Measurements from ENCODE around the gene ZFR2.

ZFR2 gene

DNA sequence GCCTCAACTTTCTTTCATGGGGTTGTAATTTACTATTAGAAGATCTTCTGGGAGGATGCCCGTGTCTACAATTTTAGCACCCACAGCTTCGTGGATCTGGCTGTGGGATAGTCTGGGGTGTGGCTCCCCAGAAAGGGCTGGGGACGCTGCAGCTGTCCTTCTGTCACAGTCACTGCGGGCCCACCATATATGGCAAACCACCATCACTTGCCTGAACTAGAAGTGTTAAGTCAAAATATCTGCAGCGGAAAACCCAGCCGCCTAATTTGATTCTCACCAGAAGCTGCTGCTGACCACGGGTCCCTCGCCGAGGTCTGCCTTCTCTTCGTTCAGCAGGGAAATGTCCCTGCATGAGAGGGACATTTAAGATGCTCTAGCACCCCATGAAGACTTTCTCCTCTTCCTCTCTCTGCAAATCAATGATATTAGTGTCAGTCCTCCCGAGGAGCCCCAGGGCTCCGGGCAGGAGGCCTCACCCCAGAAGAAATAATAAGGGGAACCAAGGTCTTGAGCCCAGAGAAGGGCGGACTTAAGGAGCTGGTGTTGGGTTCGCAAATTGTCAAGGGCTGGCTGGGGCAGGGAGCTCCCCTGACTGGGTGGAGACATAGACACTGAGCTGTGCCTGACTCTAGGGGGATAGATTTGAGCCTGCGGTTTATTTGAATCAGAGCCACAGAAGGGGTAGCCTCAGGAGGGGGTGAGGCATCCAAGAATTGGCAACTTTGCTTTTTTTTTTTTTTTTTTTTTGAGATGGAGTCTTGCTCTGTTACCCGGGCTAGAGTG, 79.7 kb downstream of the ZFR2 start:
- no peak for DNase-seq (ENCODE audit: low read depth)
- TF ChIP-seq, protein P1, sequence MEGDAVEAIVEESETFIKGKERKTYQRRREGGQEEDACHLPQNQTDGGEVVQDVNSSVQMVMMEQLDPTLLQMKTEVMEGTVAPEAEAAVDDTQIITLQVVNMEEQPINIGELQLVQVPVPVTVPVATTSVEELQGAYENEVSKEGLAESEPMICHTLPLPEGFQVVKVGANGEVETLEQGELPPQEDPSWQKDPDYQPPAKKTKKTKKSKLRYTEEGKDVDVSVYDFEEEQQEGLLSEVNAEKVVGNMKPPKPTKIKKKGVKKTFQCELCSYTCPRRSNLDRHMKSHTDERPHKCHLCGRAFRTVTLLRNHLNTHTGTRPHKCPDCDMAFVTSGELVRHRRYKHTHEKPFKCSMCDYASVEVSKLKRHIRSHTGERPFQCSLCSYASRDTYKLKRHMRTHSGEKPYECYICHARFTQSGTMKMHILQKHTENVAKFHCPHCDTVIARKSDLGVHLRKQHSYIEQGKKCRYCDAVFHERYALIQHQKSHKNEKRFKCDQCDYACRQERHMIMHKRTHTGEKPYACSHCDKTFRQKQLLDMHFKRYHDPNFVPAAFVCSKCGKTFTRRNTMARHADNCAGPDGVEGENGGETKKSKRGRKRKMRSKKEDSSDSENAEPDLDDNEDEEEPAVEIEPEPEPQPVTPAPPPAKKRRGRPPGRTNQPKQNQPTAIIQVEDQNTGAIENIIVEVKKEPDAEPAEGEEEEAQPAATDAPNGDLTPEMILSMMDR (IDR thresholded peaks at IDR 0.05; ENCODE audit: control insufficient read depth, insufficient read depth, low read depth, low read length, missing control alignments): no peak
- H3K4me3 ChIP-seq (ENCODE audit: control insufficient read depth, low read depth, low read length): no peak overlapping the region

DNA sequence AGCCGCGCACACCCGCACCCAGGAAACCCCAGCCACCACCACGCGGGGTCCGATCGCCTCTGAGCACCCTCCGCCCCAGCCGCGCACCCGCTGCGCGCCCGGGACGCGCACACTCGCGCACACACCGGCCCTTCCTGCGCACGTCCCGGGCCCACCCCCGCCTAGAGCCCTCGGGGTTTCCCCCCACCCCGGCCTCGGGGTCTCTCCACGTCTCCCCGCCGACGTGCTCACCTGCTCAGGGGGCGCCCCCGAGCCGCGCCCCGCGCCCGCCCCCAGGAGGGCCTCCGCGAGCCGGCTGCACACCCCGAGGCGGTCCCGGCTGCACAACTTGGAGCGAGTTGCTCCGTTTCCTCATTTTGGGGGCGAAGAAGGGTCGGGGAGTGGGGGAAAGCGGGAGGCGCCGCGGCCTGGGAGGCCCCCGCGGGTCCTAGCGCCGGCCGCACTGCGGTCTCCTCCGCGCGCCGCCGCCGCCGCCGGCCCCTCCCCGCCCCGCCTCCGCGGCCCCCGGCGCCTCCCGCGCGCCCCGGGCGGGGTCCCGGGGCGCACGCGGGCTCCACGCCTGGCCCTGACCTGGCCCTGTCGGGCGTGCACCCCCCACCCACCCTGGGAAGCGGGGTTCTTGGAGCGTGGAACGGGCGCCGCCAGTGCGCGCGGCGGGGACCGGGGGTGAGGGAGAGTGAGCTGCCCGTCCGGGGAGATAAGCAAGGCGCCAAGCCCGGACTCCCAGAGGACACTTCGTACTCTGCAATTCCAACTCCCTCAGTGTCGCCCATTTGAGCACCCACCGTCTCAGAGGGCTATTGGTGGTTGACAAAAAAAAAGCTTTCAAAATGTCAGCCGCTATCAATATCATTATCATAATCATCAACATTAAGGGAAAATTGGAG, 82.7 kb downstream of the ZFR2 start, which contains the start of gene MATK:
MATK (minus strand) TSS at position 444 of the 887 bp plus-strand sequence. CDS start 1,246 bp downstream, outside the sequence.
- no peak within 1 kb of the TSS for H3K4me3 ChIP-seq (ENCODE audit: control insufficient read depth, low read depth, low read length)
- TF ChIP-seq, protein P1 (IDR thresholded peaks at IDR 0.05; ENCODE audit: control insufficient read depth, insufficient read depth, low read depth, low read length, missing control alignments): no peak
- DNase-seq (ENCODE audit: low read depth): no peak

DNA sequence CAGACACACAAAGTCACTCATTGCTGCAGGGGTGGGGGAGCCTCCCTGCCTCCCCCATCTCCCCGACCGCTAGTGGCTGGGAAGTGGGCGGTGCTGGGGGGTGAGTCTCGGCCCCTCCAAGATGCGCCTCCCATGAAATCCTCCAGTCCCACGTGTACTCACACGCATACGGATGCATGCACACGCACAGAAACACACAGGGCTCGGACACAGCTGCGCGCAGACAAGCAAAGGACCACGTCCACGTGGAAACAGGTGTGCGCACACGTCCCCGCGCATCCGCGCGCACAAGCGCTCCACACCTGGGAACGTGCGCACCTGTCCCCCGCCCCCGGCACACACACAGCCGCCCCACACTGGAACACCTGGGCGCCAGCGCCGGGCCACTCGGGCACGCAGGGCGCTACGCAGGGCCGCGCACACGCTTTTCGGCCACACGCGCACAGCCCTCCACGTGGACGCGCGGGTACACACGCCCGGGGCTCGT, 83.3 kb downstream of the ZFR2 start:
- TF ChIP-seq, protein P1 (IDR thresholded peaks at IDR 0.05; ENCODE audit: control insufficient read depth, insufficient read depth, low read depth, low read length, missing control alignments): no peak
- no peak overlapping the region for H3K4me3 ChIP-seq (ENCODE audit: control insufficient read depth, low read depth, low read length)
- no peak for DNase-seq (ENCODE audit: low read depth)

DNA sequence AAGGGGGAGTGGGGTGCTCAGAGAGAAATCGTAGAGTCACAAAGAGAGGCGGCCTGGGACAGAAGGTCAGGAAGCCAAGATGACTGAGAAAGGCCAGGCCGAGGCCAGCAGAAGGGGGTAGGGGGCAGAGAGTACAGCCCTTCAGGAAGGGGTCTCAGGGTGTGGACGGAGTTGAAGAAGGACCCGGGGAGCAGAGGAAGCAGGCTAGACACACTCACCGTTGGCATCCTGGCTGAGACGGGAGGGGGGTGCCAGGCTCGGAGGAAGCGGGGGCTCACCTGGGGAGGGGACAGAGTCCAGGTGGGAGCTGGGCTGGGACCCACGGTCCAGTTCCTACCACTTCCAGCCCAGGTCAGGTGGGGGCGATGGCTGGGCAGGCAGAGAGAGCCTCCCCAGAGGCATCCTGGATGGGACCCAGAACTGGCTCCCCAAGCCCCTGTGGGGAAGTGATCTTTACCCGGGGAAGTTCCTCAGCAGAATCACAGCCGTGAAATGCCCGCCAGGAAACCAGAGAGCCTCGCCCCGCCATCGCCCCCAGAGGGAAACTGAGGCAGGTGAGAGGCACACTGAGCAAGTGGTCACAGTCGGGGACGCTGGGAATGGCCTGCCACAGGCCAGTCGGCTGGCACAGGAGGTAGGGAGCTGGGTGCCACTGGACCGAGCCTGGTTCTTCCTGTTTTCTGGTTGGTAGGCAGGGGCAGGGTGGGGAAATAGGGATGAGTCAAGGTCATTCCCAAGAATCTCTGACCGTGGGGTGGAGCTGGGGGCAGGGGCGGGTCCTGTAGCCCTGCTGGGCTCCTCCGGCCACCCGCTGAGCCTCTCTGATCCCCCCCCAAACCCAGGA, 84.0 kb downstream of the ZFR2 start:
- TF ChIP-seq, protein P1 (IDR thresholded peaks at IDR 0.05; ENCODE audit: control insufficient read depth, insufficient read depth, low read depth, low read length, missing control alignments): no peak
- DNase-seq (ENCODE audit: low read depth): no peak
- H3K4me3 ChIP-seq (ENCODE audit: control insufficient read depth, low read depth, low read length): no peak overlapping the region

DNA sequence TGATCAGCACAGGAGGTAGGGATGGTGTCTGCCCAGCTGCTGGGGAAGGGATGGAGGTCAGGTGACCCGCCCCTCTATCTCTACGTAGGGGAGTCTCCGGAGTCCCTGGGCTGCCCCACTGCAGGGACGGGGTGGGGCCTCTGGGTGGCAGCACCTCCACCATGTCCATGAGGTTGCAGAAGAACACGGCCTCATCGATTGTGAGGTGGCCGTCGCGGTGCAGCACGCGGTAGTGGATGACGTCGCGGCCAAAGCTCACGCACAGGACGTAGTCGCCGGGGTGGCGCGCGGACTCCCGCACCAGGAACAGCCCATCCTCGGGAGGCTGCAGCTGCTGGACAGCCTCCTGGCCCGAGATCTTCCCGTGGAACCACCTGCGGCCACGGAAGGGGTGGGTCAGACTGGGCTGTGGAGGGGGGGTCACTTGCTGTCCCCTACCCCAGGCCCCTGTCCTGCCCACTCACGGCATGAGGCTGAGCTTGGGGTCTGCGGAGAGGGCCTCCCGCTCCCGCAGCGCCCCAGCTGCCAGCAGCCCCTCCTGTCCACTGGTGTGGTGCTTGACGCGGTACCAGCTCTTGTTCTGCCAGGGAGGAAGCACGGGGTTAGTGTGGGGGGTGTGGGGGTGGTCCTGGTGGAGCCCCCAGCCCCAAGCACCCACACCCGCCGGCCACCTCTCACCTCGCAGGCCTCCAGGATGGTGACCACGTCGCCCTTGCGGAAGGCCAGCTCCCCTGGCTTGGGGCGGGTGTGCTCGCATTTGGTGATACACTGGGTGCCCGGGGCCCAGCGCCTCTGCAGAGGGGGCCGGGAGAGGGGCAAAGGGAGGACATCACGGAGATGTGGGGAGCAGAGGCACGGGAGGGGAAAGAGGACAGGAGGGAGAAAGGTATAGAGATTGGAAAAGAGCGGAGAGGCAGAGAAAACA, 84.9 kb downstream of the ZFR2 start:
- no peak for DNase-seq (ENCODE audit: low read depth)
- no peak overlapping the region for H3K4me3 ChIP-seq (ENCODE audit: control insufficient read depth, low read depth, low read length)
- TF ChIP-seq, protein P1 (IDR thresholded peaks at IDR 0.05; ENCODE audit: control insufficient read depth, insufficient read depth, low read depth, low read length, missing control alignments): peak; percentile 24

All from AG09309 (cell line).